ENCODE results near the gene COQ10A. TPM values are rescaled to one million over a fixed set of nuclear protein-coding genes. Genes with fewer than 3 reads are reported as not detected.

The COQ10A gene
- total and polyA plus RNA-seq, 4 donors: 5.8 to 18.1 (median 12.4) TPM

DNA sequence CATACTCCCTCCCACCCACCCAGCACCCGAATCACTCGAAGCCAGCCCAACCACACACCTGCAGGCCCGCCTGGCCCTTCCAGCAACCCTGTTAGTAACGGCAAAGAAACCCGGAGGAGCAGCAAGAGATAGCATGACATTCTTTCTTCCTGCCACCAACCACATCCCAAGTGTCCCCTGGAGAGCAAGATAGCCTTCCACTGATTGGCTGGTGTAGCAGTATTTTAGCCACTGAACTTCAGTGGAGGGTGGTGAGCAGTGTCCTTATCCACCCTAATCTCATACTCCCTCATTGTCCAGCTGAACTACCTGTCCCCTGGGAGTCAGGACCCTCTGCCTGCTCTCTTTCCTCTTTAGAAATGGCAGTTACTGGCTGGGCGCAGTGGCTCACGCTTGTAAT, 37.7 kb upstream of the COQ10A start:
- no peak for ATAC-seq (ENCODE audit: insufficient read depth, low FRiP score)
- Histone ChIP-seq H3K9ac (ENCODE audit: insufficient read depth in 1 of 2, low read length in 2 of 2) (no peak overlapping the region), H3K9me3 (ENCODE audit: control insufficient read depth in 4 of 4, insufficient read depth in 3 of 4, low read length in 3 of 4) (no peaks in the 10 kb centered on the region), H3K27ac (ENCODE audit: low read depth in 1 of 2, low read length in 1 of 2) (no peak overlapping the region), H3K4me1 (ENCODE audit: control insufficient read depth in 5 of 5, insufficient read depth in 5 of 5, low read length in 5 of 5) (peaks cover 0 to 8% (median 4%) of the 10 kb centered on the region in 5 donors), H3K27me3 (ENCODE audit: control insufficient read depth in 3 of 3, insufficient read depth in 3 of 3, low read length in 2 of 3) (no peaks in the 10 kb centered on the region), H3K36me3 (ENCODE audit: control insufficient read depth in 4 of 4, insufficient read depth in 4 of 4, low read length in 4 of 4) (peaks cover 0 to 3% (median 0%) of the 10 kb centered on the region in 4 donors), H3K4me3 (no peak overlapping the region)
- TF ChIP-seq, protein P1, sequence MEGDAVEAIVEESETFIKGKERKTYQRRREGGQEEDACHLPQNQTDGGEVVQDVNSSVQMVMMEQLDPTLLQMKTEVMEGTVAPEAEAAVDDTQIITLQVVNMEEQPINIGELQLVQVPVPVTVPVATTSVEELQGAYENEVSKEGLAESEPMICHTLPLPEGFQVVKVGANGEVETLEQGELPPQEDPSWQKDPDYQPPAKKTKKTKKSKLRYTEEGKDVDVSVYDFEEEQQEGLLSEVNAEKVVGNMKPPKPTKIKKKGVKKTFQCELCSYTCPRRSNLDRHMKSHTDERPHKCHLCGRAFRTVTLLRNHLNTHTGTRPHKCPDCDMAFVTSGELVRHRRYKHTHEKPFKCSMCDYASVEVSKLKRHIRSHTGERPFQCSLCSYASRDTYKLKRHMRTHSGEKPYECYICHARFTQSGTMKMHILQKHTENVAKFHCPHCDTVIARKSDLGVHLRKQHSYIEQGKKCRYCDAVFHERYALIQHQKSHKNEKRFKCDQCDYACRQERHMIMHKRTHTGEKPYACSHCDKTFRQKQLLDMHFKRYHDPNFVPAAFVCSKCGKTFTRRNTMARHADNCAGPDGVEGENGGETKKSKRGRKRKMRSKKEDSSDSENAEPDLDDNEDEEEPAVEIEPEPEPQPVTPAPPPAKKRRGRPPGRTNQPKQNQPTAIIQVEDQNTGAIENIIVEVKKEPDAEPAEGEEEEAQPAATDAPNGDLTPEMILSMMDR (IDR thresholded peaks at IDR 0.05; ENCODE audit: control extremely low read depth, extremely low read depth): no peak
- DNase-seq: no peak
- WGBS, 2 donors: 94 to 95% methylated on average over 7 of the region's 7 CpGs

DNA sequence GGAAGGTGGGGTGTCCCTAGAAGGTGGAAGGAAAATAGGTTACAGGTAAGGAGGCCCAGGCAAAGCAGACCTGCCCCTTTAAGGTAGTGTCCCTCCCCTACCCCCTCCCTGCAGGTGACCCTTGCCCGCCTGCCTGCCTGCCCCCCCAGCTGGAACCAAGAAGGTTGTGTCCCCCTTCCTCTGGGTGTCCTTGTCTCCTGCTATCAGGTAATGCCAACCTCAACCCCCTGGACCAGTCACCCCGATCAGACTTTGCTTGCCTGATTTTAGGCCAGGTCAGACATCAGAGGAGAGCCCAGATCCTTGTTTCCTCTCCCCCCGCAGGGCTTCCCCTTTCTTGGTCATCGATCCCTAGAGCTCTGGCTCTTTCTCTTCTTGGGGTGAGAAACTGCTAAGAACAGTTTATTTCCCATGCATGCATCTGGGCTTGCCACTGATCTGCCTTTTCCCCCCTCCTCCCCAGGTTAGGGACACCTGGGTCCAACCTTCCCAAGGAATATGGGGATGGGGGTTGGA, 36.8 kb upstream of the COQ10A start, which contains the start of gene SLC39A5:
TSS of gene SLC39A5 (plus strand) at position 136 of the 516 bp plus-strand sequence. CDS start 1,224 bp downstream, outside the sequence.
- TF ChIP-seq, protein P1 (IDR thresholded peaks at IDR 0.05; ENCODE audit: control extremely low read depth, extremely low read depth): no peak
- ATAC-seq (ENCODE audit: insufficient read depth, low FRiP score) (no peak), DNase-seq (no peak)
- Histone ChIP-seq H3K27me3 (ENCODE audit: control insufficient read depth in 3 of 3, insufficient read depth in 3 of 3, low read length in 2 of 3) (no peaks in the 10 kb centered on the region), H3K4me3 (no peak within 1 kb of the TSS), H3K9ac (ENCODE audit: insufficient read depth in 1 of 2, low read length in 2 of 2) (no peak within 1 kb of the TSS), H3K27ac (ENCODE audit: low read depth in 1 of 2, low read length in 1 of 2) (no peak within 1 kb of the TSS), H3K4me1 (ENCODE audit: control insufficient read depth in 5 of 5, insufficient read depth in 5 of 5, low read length in 5 of 5) (peaks cover 0 to 4% (median 4%) of the 10 kb centered on the region in 5 donors), H3K9me3 (ENCODE audit: control insufficient read depth in 4 of 4, insufficient read depth in 3 of 4, low read length in 3 of 4) (no peaks in the 10 kb centered on the region), H3K36me3 (ENCODE audit: control insufficient read depth in 4 of 4, insufficient read depth in 4 of 4, low read length in 4 of 4) (peaks cover 0 to 3% (median 0%) of the 10 kb centered on the region in 4 donors)
- whole genome bisulfite sequencing, 2 donors: 54 to 71% methylated on average over 4 of the region's 4 CpGs

DNA sequence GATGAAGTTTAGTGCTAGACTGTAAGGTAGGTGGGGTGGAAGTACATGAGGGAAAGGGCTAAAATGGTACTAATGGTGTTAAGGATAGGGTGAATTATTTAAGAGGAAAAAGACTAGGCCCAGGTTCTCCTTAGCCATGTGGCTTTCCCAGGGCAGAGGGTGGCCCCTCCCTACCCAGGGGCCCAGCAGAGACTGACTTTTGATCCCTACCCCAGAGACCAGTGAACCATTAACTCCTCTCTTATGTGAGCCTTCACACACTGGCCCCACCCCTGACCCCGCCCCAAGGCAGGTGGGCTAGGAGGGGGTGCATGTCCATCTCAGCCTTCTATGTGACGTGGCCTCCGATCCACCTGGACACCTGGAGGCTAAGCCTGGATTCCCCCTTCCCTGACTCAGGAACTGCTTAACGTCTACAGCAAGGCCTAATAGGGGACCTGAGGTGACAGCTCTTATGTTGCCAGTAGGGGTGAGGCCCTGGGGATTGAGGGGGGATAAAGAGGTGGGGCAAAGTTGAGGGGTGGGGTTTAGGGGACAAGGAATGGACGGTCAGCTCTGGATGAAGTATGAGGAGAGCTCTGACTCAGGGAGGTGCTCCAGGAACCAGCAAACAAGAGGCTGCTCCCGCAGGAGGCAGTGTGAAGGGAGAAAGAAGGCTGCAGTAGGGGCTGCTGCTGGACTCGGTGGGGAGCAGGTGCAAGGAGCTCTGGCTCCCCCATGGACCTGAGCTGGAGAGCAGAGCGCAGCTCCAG, 36.1 kb upstream of the COQ10A start:
- Histone ChIP-seq H3K9me3 (ENCODE audit: control insufficient read depth in 4 of 4, insufficient read depth in 3 of 4, low read length in 3 of 4) (no peaks in the 10 kb centered on the region), H3K4me1 (ENCODE audit: control insufficient read depth in 5 of 5, insufficient read depth in 5 of 5, low read length in 5 of 5) (peaks cover 0 to 4% (median 0%) of the 10 kb centered on the region in 5 donors), H3K36me3 (ENCODE audit: control insufficient read depth in 4 of 4, insufficient read depth in 4 of 4, low read length in 4 of 4) (peaks cover 0 to 3% (median 0%) of the 10 kb centered on the region in 4 donors), H3K27me3 (ENCODE audit: control insufficient read depth in 3 of 3, insufficient read depth in 3 of 3, low read length in 2 of 3) (no peaks in the 10 kb centered on the region), H3K4me3 (no peak overlapping the region), H3K27ac (ENCODE audit: low read depth in 1 of 2, low read length in 1 of 2) (no peak overlapping the region), H3K9ac (ENCODE audit: insufficient read depth in 1 of 2, low read length in 2 of 2) (no peak overlapping the region)
- DNase-seq (no peak), ATAC-seq (ENCODE audit: insufficient read depth, low FRiP score) (no peak)
- TF ChIP-seq, protein P1 (IDR thresholded peaks at IDR 0.05; ENCODE audit: control extremely low read depth, extremely low read depth): no peak
- WGBS, 2 donors: 74 to 87% methylated on average over 8 of the region's 8 CpGs
